ENCODE measurements around the gene MEGF11. TPM values are rescaled to one million over a fixed set of nuclear protein-coding genes. Genes with fewer than 3 reads are reported as not detected.

The MEGF11 gene
- total RNA-seq, 1 donor from 2014 or later: not detected

DNA sequence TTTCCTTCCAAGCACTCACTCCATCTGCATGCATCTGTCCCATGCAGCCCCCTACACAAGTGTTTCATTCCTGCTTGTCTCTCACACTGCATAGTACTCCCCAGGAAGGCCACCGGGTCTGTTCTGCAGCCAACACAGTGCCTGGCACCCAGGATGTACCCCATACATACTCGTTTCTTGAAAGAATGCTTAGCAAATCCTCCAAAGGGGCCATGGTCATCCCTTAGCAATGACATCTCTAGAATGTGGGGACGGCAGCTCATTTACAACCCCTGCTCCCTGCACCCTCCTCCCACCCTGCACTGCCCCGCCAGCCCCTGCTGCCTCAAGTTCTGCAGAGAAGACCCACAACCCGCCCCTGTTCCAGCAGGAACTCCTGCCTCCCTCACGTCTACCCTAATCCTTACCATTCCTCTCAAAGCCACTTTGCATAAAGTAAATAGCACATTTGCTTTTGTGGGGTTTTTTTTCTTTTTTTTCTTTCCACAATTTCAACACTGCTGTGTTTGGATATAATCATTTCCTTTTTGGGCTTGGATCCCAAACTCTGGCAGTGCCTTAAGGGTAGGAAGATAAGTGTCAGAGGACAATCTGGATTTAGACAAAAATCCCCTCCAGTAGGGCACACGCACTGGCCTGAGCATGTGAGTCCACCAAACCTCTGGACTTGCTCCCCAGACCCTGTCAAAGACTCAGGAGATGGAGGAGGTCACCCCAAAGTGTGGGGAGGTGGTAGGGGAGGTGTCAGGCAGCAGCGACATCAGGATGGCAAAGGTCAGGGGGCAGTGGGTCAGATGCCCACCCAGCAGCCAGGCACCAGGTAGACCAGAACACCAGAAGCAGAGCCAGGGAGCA, 68.4 kb downstream of the MEGF11 start:
- TF ChIP-seq, protein P1, sequence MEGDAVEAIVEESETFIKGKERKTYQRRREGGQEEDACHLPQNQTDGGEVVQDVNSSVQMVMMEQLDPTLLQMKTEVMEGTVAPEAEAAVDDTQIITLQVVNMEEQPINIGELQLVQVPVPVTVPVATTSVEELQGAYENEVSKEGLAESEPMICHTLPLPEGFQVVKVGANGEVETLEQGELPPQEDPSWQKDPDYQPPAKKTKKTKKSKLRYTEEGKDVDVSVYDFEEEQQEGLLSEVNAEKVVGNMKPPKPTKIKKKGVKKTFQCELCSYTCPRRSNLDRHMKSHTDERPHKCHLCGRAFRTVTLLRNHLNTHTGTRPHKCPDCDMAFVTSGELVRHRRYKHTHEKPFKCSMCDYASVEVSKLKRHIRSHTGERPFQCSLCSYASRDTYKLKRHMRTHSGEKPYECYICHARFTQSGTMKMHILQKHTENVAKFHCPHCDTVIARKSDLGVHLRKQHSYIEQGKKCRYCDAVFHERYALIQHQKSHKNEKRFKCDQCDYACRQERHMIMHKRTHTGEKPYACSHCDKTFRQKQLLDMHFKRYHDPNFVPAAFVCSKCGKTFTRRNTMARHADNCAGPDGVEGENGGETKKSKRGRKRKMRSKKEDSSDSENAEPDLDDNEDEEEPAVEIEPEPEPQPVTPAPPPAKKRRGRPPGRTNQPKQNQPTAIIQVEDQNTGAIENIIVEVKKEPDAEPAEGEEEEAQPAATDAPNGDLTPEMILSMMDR (IDR thresholded peaks at IDR 0.05; ENCODE audit: insufficient read depth, low read length, severe bottlenecking): no peak
- DNase-seq (ENCODE audit: low read depth): no peak
- Histone ChIP-seq H3K36me3 (ENCODE audit: control insufficient read depth, insufficient read depth, low read length) (no peaks in the 10 kb centered on the region), H3K27me3 (ENCODE audit: control insufficient read depth, insufficient read depth, low read length) (peaks cover 7% of the 10 kb centered on the region), H3K4me3 (ENCODE audit: low read depth, low read length) (no peak overlapping the region)
- peak; percentile 40 for FAIRE-seq

DNA sequence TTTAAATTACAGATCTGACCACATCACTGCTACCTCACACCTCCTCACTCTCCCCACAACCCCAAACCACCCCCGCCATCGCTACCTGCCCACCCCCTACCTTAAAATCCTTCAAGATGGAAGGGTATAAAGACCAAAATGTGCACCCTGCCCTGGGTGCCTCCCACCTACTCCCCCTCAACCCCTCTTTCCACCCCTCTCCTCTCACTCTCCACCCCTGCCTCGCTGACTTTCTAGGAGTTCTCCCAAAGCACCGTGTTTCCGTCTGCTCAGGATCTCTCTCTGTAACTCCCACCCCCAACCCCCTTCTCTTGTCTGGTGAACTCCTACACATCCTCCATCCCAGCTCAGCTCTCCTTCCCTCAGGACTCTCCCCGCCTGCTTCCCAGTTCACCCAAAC, 69.1 kb downstream of the MEGF11 start:
- FAIRE-seq: no peak

DNA sequence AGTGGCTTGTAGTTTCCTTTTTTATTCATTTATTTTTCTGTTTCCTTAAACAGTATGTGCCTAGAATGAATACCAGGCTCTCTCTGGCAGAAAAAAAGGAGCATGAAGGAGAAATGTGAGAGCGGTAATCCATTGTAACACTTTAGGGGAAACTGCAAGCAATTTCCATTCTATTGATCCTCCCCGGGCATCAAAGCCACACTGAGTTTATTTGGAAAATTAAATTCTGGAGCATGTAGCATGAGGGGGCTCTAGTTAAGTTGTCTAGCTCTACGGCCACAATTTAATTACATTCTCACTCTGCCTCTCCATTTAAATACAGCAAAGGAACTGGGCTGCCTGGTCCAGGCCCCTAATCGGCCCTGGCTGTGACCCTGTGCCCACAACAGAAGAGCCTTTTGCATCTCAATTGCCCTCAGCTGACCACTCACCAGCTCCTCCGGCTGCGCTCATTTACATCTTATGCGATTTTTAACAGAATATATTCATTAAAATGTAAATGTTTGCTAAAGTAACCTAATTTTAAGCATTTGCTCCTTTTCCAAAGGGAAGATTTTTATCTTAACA, 72.9 kb downstream of the MEGF11 start:
- TF ChIP-seq, protein P1 (IDR thresholded peaks at IDR 0.05; ENCODE audit: insufficient read depth, low read length, severe bottlenecking): no peak
- Histone ChIP-seq H3K4me3 (ENCODE audit: low read depth, low read length) (no peak overlapping the region), H3K36me3 (ENCODE audit: control insufficient read depth, insufficient read depth, low read length) (no peaks in the 10 kb centered on the region), H3K27me3 (ENCODE audit: control insufficient read depth, insufficient read depth, low read length) (peaks cover 20% of the 10 kb centered on the region)
- DNase-seq (ENCODE audit: low read depth) (no peak), FAIRE-seq (no peak)

More for the DNA sequence above, 69.1 kb downstream of the MEGF11 start:
- Histone ChIP-seq H3K36me3 (ENCODE audit: control insufficient read depth, insufficient read depth, low read length) (no peaks in the 10 kb centered on the region), H3K27me3 (ENCODE audit: control insufficient read depth, insufficient read depth, low read length) (peaks cover 10% of the 10 kb centered on the region), H3K4me3 (ENCODE audit: low read depth, low read length) (no peak overlapping the region)
- DNase-seq (ENCODE audit: low read depth): no peak
- TF ChIP-seq, protein P1 (IDR thresholded peaks at IDR 0.05; ENCODE audit: insufficient read depth, low read length, severe bottlenecking): no peak

DNA sequence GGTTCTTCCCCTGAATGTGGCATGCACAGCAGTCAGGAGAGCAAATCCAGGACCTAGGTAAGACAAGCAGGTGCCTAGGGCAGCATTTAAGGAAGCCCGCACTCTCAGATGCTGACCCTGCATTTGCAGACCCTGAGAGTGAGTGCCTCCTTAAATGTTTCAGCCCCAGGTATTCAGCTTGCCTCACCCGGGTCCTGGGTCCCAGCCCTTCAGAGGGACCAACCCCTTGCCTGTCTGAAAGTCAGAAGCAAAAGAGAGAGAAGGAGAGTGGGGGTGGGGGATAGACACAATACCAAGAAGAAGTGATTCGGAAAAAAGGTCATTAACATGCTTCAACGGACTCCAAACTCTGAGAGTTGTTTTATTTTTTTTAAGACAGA, 75.0 kb downstream of the MEGF11 start:
- H3K27me3 ChIP-seq (ENCODE audit: control insufficient read depth, insufficient read depth, low read length): peaks cover 20% of the 10 kb centered on the region
- TF ChIP-seq, protein P1 (IDR thresholded peaks at IDR 0.05; ENCODE audit: insufficient read depth, low read length, severe bottlenecking): no peak
- DNase-seq (ENCODE audit: low read depth) (no peak), FAIRE-seq (no peak)
- no peaks in the 10 kb centered on the region for H3K36me3 ChIP-seq (ENCODE audit: control insufficient read depth, insufficient read depth, low read length)
- no peak overlapping the region for H3K4me3 ChIP-seq (ENCODE audit: low read depth, low read length)

DNA sequence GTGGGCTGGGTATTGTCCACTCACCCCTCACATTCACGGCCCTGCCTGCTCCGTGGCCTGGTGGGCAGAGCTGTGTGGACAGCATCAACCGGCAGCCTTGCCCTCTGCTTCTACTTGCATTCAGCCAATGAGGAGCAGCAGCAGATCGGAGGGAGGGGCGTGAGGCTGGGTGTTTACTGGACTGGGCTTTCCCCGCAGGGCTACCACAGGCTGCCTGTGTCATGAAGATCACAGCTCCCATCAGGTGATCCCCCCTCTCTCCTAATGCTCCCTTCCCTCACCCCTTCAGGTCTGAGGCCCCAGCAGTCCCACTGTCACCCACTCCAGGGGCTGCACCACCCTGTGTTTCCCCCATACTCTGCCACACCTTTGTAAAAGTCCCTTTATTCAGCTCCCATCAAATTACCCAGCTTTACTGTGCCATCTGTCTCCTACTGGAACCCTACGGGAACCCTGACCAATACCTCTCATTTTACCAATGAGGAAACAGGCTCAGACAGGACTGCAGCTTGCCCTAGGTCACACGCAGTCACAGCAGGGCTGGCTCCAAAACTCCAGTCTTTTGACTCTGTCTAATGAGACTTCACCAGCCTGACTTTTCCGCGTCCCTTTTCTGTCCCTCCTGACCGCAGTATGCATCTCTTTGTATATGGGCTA, 81.1 kb downstream of the MEGF11 start:
- no peak for DNase-seq (ENCODE audit: low read depth)
- H3K27me3 ChIP-seq (ENCODE audit: control insufficient read depth, insufficient read depth, low read length): peaks cover 7% of the 10 kb centered on the region
- TF ChIP-seq, protein P1 (IDR thresholded peaks at IDR 0.05; ENCODE audit: insufficient read depth, low read length, severe bottlenecking): no peak

More for the DNA sequence above, 81.1 kb downstream of the MEGF11 start:
- no peak for FAIRE-seq
- Histone ChIP-seq H3K4me3 (ENCODE audit: low read depth, low read length) (no peak overlapping the region), H3K36me3 (ENCODE audit: control insufficient read depth, insufficient read depth, low read length) (no peaks in the 10 kb centered on the region)
